GM23248 (cell line): ENCODE measurements around the gene PES1. TPM values are rescaled to one million over a fixed set of nuclear protein-coding genes. Genes with fewer than 3 reads are reported as not detected.
A peak's percentile ranks its signal among the peaks of the same experiment; 100 is the strongest.
"Not testable (repeated sequence)": the region's sequence is repeated elsewhere in the genome, so short reads cannot be mapped to it uniquely, and the experiment has no call there.

Experiments
- DNase-seq: peaks from one replicate; pipeline ENCODE4 v3.0.0-alpha.2; 2015
- H2AFZ ChIP-seq: fragments of 200-600 bp; sonication (generic); 2 replicates; pipeline ENCODE4 v1.6.1; 2016; ENCODE audit warnings: antibody characterized with exemption
- H3F3A ChIP-seq: fragments of 200-600 bp; sonication (generic); 2 replicates; pipeline ENCODE4 v1.6.1; 2016; ENCODE audit warnings: mild to moderate bottlenecking, antibody characterized with exemption, mixed run types; ENCODE audit not compliant: insufficient read depth
- H3K27ac ChIP-seq: fragments of 200-600 bp; sonication (generic); 2 replicates; pipeline ENCODE4 v1.5.1; 2016; ENCODE audit warnings: mild to moderate bottlenecking
- H3K27me3 ChIP-seq: fragments of 200-600 bp; sonication (generic); replicated peaks from 2 replicates; pipeline ENCODE4 v1.6.1; 2016; ENCODE audit warnings: mild to moderate bottlenecking; ENCODE audit not compliant: insufficient read depth
- H3K36me3 ChIP-seq: fragments of 200-600 bp; sonication (generic); 2 replicates; pipeline ENCODE4 v1.6.1; 2016; ENCODE audit warnings: low read depth, mild to moderate bottlenecking
- H3K4me1 ChIP-seq: fragments of 200-600 bp; sonication (generic); 2 replicates; pipeline ENCODE4 v1.6.1; 2016; ENCODE audit warnings: mild to moderate bottlenecking; ENCODE audit not compliant: insufficient read depth
- H3K4me2 ChIP-seq: fragments of 200-600 bp; sonication (generic); one replicate; pipeline ENCODE4 v1.6.1; 2016; ENCODE audit warnings: mild to moderate bottlenecking; ENCODE audit not compliant: unreplicated experiment
- H3K4me3 ChIP-seq: fragments of 200-600 bp; sonication (generic); 2 replicates; pipeline ENCODE4 v1.5.1; 2016; ENCODE audit warnings: mild to moderate bottlenecking
- H3K79me2 ChIP-seq: fragments of 200-600 bp; sonication (generic); 2 replicates; pipeline ENCODE4 v1.6.1; 2016; ENCODE audit warnings: mild to moderate bottlenecking; ENCODE audit not compliant: insufficient read depth
- H3K9ac ChIP-seq: fragments of 200-600 bp; sonication (generic); 2 replicates; pipeline ENCODE4 v1.6.1; 2016; ENCODE audit warnings: mild to moderate bottlenecking
- H3K9me2 ChIP-seq: fragments of 200-600 bp; sonication (generic); 2 replicates; pipeline ENCODE4 v1.6.1; 2016; ENCODE audit warnings: mixed run types, mild to moderate bottlenecking, moderate library complexity; ENCODE audit not compliant: insufficient read depth
- H3K9me3 ChIP-seq: fragments of 200-600 bp; sonication (generic); one replicate; pipeline ENCODE4 v1.6.1; 2017; ENCODE audit warnings: low read depth
- H4K20me1 ChIP-seq: fragments of 200-600 bp; sonication (generic); 2 replicates; pipeline ENCODE4 v1.6.0; 2016; ENCODE audit not compliant: insufficient read depth
- EZH2 ChIP-seq: fragments of 200-600 bp; sonication (generic); IDR thresholded peaks from 2 replicates; pipeline ENCODE4 v1.6.1; 2018; ENCODE audit warnings: antibody characterized with exemption, mild to moderate bottlenecking; ENCODE audit not compliant: insufficient read depth, poor library complexity, severe bottlenecking
- EZH2phosphoT487 ChIP-seq: fragments of 200-600 bp; sonication (generic); IDR thresholded peaks from 2 replicates; pipeline ENCODE4 v1.6.1; 2018; ENCODE audit warnings: antibody characterized with exemption, moderate library complexity, mild to moderate bottlenecking, low read depth; ENCODE audit not compliant: insufficient read depth
- WGBS, 2 experiments: methylation state at CpG; one replicate each; pipeline ENCODE4 v1.1.6; 2015 to 2017; ENCODE audit warnings: low lambda C conversion rate in 2 of 2, low coverage in 1 of 2; ENCODE audit errors: missing lambda C conversion rate in 2 of 2; 5-methylcytosine and 5-hydroxymethylcytosine counted together
- in situ Hi-C: fragments of 300-500 bp; cut with MboI; formaldehyde crosslinking; loops from 2 replicates; pipeline ENCODE4 v1.15.0; 2020
- polyA plus RNA-seq: library from polyadenylated mRNA; unstranded; fragments of >200 nt; fragmentation: Nextera tagmentation; extraction: Ambion mirVana; gene quantifications from 2 replicates; pipeline ENCODE4 v1.2.1, GENCODE V29; 2016
- total RNA-seq: library from RNA; depleted of rRNA; stranded (reverse); fragments of >200 nt; shearing (Covaris generic); gene quantifications from 2 replicates; pipeline ENCODE4 v1.2.3, GENCODE V29; 2014

Gene PES1
- total and polyA plus RNA-seq, 2 experiments from 2014 or later = 67.8 to 83.7 TPM

DNA sequence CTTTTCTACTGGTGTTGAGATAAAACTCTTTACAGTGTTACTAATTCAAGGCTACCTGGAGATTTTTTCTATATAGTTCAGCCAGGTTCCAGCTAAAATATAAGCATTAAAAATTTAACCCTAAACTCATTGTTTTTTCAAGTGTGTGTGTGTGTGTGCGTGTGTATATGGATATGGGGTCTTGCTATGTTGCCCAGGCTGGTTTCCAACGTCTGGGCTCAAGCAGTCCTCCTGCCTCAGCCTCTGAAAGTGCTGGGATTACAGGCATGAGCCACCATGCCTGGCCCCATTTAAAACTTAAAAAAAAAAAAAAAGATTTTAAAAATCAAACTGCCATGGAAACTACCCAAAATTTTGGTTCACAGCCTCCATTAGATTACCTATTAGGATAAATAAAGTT is 4.5 kb upstream of the PES1 start:
- H3K4me2 ChIP-seq = no peak overlapping the region
- no peaks in the 10 kb centered on the region for H4K20me1 ChIP-seq
- no peak overlapping the region for H2AFZ ChIP-seq
- H3K9ac ChIP-seq = no peak overlapping the region
- H3K4me1 ChIP-seq = no peaks in the 10 kb centered on the region
- no peaks in the 10 kb centered on the region for H3K9me2 ChIP-seq
- no peak overlapping the region for H3K27ac ChIP-seq
- no peak for TF ChIP-seq EZH2
- no peak for TF ChIP-seq EZH2phosphoT487
- H3K27me3 ChIP-seq = peaks cover 7% of the 10 kb centered on the region; the same call in 1 of the 2 replicates
- H3K79me2 ChIP-seq = peaks cover 6% of the 10 kb centered on the region
- H3K4me3 ChIP-seq = no peak overlapping the region
- no peaks in the 10 kb centered on the region for H3K9me3 ChIP-seq
- no peak for DNase-seq
- H3K36me3 ChIP-seq = no peaks in the 10 kb centered on the region
- no peaks in the 10 kb centered on the region for H3F3A ChIP-seq
- WGBS, 2 experiments = 17 to 26% methylated on average over 2 of the region's 2 CpGs
- in situ Hi-C loops = no loop called here

DNA sequence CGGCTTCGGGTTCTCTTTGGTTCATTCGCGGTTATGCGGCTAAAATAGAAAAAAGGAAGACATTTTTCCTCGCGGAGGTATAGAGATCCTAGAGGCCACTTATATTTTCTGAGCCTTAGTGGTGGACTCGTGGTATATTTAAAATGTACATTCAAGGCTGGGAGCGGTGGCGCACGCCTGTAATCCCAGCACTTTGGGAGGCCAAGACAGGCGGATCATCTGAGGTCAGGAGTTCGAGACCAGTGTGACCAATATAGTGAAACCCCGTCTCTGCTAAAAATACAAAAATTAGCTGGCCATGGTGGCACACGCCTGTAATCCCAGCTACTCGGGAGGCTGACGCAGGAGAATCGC is 627 bp upstream of the PES1 start:
- DNase-seq, H3K27me3 ChIP-seq, H3K9me2 ChIP-seq, in situ Hi-C loops, H3F3A ChIP-seq, H4K20me1 ChIP-seq, H3K9me3 ChIP-seq: not testable (repeated sequence)
- peak overlapping the region; percentile 86 for H3K4me2 ChIP-seq
- WGBS, 2 experiments = 38% methylated on average over 18 of the region's 18 CpGs
- H3K36me3 ChIP-seq = peaks cover 11% of the 10 kb centered on the region; the same call in 1 of the 2 replicates
- H3K4me3 ChIP-seq = peak overlapping the region; percentile 99
- H3K9ac ChIP-seq = peak overlapping the region; percentile 99
- H2AFZ ChIP-seq = peak overlapping the region; percentile 81
- H3K27ac ChIP-seq = peak overlapping the region; percentile 8; the same call in 1 of the 2 replicates
- peaks cover 38% of the 10 kb centered on the region for H3K79me2 ChIP-seq
- peaks cover 11% of the 10 kb centered on the region for H3K4me1 ChIP-seq

DNA sequence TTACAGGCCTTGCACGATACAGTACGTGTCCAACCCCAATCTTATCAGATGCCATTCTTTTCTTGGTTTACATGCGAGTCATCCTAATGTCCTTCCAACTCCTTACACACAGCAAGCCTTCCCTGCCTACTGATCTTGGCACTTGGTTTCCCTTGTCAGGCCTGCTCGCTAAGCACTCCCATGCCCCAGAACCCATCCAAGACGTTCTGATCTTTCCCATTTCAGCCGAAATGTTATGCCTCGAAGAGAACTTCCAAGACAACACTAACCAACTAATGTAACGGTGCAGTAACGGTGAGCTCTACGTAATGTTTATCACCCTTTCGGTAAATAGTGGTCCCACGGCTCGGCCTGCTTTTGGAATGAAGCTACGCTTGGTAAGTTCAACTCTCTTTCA is 521 bp downstream of the PES1 start:
- peak overlapping the region; percentile 81 for H2AFZ ChIP-seq
- peak overlapping the region; percentile 86 for H3K4me2 ChIP-seq
- peak overlapping the region; percentile 99 for H3K4me3 ChIP-seq
- H3K9ac ChIP-seq = peak overlapping the region; percentile 99
- H3K9me3 ChIP-seq = no peaks in the 10 kb centered on the region
- H3K9me2 ChIP-seq = no peaks in the 10 kb centered on the region
- peak overlapping the region; percentile 88 for H3K27ac ChIP-seq
- H3K79me2 ChIP-seq = peaks cover 38% of the 10 kb centered on the region
- H4K20me1 ChIP-seq = no peaks in the 10 kb centered on the region
- no peaks in the 10 kb centered on the region for H3F3A ChIP-seq
- TF ChIP-seq EZH2 = no peak
- TF ChIP-seq EZH2phosphoT487 = no peak
- H3K4me1 ChIP-seq = peaks cover 11% of the 10 kb centered on the region
- H3K36me3 ChIP-seq = peaks cover 23% of the 10 kb centered on the region
- peak; percentile 82 for DNase-seq
- WGBS, 2 experiments = 2 to 6% methylated on average over 14 of the region's 14 CpGs
- H3K27me3 ChIP-seq = peaks cover 7% of the 10 kb centered on the region; the same call in 1 of the 2 replicates
- in situ Hi-C loops = no loop called here

DNA sequence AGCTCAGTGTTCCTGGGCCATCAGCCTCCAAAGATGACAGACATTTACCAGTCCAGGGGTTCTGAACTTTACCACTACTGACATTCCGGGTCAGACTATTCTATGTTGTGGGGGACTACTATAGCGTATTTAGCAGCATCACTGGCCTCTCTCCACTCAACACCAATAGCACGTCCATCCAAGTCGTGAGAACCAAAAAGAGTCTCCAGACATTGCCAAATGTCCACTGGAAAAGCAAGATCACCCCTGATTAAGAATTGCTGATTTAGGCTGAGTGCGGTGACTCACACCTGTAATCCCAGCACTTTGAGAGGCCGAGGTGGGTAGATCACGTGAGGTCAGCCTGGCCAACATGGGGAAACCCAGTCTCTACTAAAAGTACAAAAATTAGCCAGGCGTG is 5.3 kb downstream of the PES1 start:
- no peak overlapping the region for H3K9ac ChIP-seq
- in situ Hi-C loops = no loop called here
- H3K4me3 ChIP-seq = no peak overlapping the region
- no peak overlapping the region for H2AFZ ChIP-seq
- no peaks in the 10 kb centered on the region for H3K9me2 ChIP-seq
- H3F3A ChIP-seq = no peaks in the 10 kb centered on the region
- peaks cover 28% of the 10 kb centered on the region for H3K36me3 ChIP-seq
- H4K20me1 ChIP-seq = no peaks in the 10 kb centered on the region
- no peaks in the 10 kb centered on the region for H3K9me3 ChIP-seq
- H3K4me1 ChIP-seq = peaks cover 11% of the 10 kb centered on the region
- TF ChIP-seq EZH2 (no peak), EZH2phosphoT487 (no peak)
- WGBS, 2 experiments = 92 to 94% methylated on average over 8 of the region's 8 CpGs
- H3K79me2 ChIP-seq = peaks cover 34% of the 10 kb centered on the region
- no peak for DNase-seq
- H3K4me2 ChIP-seq = no peak overlapping the region
- H3K27ac ChIP-seq = no peak overlapping the region
- H3K27me3 ChIP-seq = no peaks in the 10 kb centered on the region

GRCh38 chr22:30584441-30584840 is 7.3 kb downstream of the PES1 start:
- Histone ChIP-seq H3K4me1 (no peaks in the 10 kb centered on the region), H3K36me3 (peaks cover 37% of the 10 kb centered on the region), H3K9me2 (no peaks in the 10 kb centered on the region), H3K27me3 (no peaks in the 10 kb centered on the region), H3K9me3 (no peaks in the 10 kb centered on the region), H3K9ac (no peak overlapping the region), H3K4me3 (no peak overlapping the region), H3F3A (no peaks in the 10 kb centered on the region), H3K27ac (no peak overlapping the region), H4K20me1 (no peaks in the 10 kb centered on the region), H3K79me2 (peaks cover 14% of the 10 kb centered on the region), H2AFZ (no peak overlapping the region), H3K4me2 (no peak overlapping the region)
- DNase-seq = no peak
- 98 to 99% methylated on average over 12 to 15 of the region's 15 CpGs for WGBS, 2 experiments
- no peak for TF ChIP-seq EZH2phosphoT487
- no peak for TF ChIP-seq EZH2
- in situ Hi-C loops = no loop called here
